HG02759 (cell line): ENCODE results near the gene MLN.
A peak's percentile ranks its signal among the peaks of the same experiment; 100 is the strongest.

Experiments
- ATAC-seq: cut with Tn5 transposase; IDR thresholded peaks from one replicate; pipeline ENCODE4 v1.9.1; 2021; ENCODE audit warnings: mild to moderate bottlenecking, moderate library complexity; ENCODE audit not compliant: unreplicated experiment

The MLN gene

GRCh38 chr6:33803571-33804053 lies at the start of gene MLN:
TSS of gene MLN (minus strand) at chr6:33804003. CDS start at chr6:33801163, 2,840 bp downstream.
- no peak for ATAC-seq

- ATAC-seq: no peak
Measured at GRCh38 chr6:33853026-33853425, 49.2 kb upstream of the MLN start.

- ATAC-seq: no peak
Measured at GRCh38 chr6:33851959-33852358, 48.2 kb upstream of the MLN start.

- ATAC-seq: no peak
Measured at GRCh38 chr6:33850869-33851541, 47.2 kb upstream of the MLN start.

GRCh38 chr6:33850296-33850695 lies 46.5 kb upstream of the MLN start:
- no peak for ATAC-seq

GRCh38 chr6:33849500-33850075 lies 45.8 kb upstream of the MLN start:
- no peak for ATAC-seq

- no peak for ATAC-seq
Measured at GRCh38 chr6:33848484-33848883, 44.7 kb upstream of the MLN start.

GRCh38 chr6:33847867-33848266 lies 44.1 kb upstream of the MLN start:
- no peak for ATAC-seq

- no peak for ATAC-seq
Measured at GRCh38 chr6:33847078-33847477, 43.3 kb upstream of the MLN start.

GRCh38 chr6:33846226-33846625 lies 42.4 kb upstream of the MLN start:
- no peak for ATAC-seq

- no peak for ATAC-seq
Measured at GRCh38 chr6:33845031-33845745, 41.4 kb upstream of the MLN start.

GRCh38 chr6:33843131-33844121 lies 39.6 kb upstream of the MLN start:
- ATAC-seq: no peak

- ATAC-seq: no peak
Measured at GRCh38 chr6:33841868-33842267, 38.1 kb upstream of the MLN start.

GRCh38 chr6:33841070-33841469 lies 37.3 kb upstream of the MLN start:
- ATAC-seq: no peak

- peak; percentile 62 for ATAC-seq
Measured at GRCh38 chr6:33840048-33840926, 36.5 kb upstream of the MLN start.

- no peak for ATAC-seq
Measured at GRCh38 chr6:33839399-33840047, 35.7 kb upstream of the MLN start.

- no peak for ATAC-seq
Measured at GRCh38 chr6:33838983-33839382, 35.2 kb upstream of the MLN start.

GRCh38 chr6:33837971-33838665 lies 34.3 kb upstream of the MLN start:
- no peak for ATAC-seq
